HG02678 (cell line): ENCODE data around the gene CORO7.
A peak's percentile ranks its signal among the peaks of the same experiment; 100 is the strongest.

ENCODE experiments used
- ATAC-seq: cut with Tn5 transposase; IDR thresholded peaks from one replicate; pipeline ENCODE4 v1.9.1; 2021; ENCODE audit warnings: mild to moderate bottlenecking, moderate library complexity; ENCODE audit not compliant: unreplicated experiment

Gene CORO7

GRCh38 chr16:4313563-4314531 is 102.5 kb downstream of the CORO7 start:
- no peak for ATAC-seq

GRCh38 chr16:4309833-4310266 is 106.5 kb downstream of the CORO7 start:
- no peak for ATAC-seq

- no peak for ATAC-seq
Observed at GRCh38 chr16:4309102-4309832, 107.1 kb downstream of the CORO7 start.

GRCh38 chr16:4307215-4308037 is 109.0 kb downstream of the CORO7 start:
- peak; percentile 92 for ATAC-seq

- no peak for ATAC-seq
Observed at GRCh38 chr16:4306470-4307214, 109.8 kb downstream of the CORO7 start.
